ENCODE data around the gene KLHDC3.
"Not testable (repeated sequence)": the region's sequence is repeated elsewhere in the genome, so short reads cannot be mapped to it uniquely, and the experiment has no call there.

Gene KLHDC3

DNA sequence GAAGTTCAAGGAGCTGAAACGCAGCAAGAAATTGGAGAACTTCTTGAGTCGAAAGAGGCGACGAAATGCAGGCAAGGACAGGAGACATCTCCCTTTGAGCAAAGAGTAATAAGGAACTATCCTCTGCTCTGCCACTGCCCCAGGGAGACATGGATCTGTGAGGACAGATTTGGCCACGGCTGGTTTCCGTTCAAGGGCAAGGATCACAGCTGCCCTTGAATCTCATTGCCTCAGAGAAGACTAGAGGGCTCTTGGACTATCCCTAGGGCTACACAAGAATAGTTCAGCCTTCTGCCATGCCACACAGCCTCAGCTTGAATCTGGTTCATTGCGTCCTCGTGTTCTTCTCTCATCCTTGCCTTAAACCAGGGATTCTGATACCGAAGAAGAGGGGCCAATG is 15.1 kb downstream of the KLHDC3 start:
- no peak for DNase-seq (ENCODE audit: low read depth in 2 of 2)

DNA sequence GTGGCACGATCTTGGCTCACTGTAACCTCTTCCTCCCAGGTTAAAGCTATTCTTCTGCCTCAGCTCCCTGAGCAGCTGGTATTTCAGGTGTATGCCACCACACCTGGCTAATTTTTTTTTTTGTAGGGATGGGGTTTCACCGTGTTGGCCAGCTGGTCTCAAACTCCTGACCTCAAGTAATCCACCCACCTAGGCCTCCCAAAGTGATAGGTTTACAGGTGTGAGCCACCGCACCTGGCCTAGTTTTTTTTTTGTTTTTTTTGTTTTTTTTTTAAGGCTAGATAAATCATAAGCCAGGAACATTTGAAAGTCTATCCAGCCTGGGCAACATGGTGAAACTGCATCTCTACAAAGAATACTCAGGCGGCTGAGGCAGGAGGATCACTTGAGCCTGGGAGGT is 18.3 kb downstream of the KLHDC3 start:
- no peak for DNase-seq (ENCODE audit: low read depth in 2 of 2)

DNA sequence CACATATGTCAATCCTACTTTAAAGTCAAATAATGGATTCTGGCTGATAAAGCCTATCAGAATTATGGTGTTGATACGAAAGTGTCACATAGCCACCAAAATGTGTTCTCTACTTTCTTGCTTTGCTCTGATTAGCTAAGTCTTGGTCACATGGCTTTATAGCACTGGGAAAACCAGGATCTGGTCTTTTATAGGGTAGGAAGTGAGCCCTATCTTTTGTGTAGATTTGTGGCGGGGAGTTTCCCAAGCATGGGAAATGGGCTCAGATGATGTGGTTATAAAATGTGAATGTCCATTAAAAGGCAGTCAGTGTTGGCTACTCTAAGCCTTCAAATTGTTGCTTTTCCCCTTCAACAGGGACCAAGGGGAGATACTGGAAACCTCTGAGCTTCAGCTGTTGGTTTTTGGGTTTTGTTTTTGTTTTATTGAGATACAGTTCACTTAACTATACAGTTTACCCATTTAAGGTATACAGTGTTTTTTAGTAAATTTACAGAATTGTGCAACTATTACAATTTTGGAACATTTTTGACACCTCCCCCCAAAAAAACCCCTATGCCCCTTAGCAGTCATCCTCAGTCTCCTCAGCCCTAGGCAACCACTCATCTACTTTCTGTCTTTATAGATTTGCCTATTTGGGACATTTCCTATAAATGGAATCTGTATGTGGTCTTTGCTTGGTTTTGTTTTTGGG is 19.6 kb downstream of the KLHDC3 start:
- DNase-seq (ENCODE audit: low read depth in 2 of 2): no peak

DNA sequence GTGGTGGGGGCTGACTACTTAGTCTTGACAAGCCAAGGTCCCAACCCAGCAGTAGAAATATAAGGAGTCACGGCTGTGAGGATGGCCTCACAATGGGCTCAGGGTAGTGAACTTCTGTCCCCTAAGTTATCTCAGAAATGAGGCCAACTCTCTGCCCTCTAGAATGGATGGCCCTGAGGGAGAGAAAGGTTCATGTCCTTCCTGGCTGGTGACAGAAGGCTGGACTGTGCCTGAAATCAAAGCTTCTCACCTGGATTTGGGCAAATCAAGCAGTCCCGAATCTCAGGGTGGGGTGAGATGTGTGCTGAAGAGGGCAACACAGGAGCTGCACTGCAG is 20.1 kb downstream of the KLHDC3 start:
- no peak for DNase-seq (ENCODE audit: low read depth in 2 of 2)

DNA sequence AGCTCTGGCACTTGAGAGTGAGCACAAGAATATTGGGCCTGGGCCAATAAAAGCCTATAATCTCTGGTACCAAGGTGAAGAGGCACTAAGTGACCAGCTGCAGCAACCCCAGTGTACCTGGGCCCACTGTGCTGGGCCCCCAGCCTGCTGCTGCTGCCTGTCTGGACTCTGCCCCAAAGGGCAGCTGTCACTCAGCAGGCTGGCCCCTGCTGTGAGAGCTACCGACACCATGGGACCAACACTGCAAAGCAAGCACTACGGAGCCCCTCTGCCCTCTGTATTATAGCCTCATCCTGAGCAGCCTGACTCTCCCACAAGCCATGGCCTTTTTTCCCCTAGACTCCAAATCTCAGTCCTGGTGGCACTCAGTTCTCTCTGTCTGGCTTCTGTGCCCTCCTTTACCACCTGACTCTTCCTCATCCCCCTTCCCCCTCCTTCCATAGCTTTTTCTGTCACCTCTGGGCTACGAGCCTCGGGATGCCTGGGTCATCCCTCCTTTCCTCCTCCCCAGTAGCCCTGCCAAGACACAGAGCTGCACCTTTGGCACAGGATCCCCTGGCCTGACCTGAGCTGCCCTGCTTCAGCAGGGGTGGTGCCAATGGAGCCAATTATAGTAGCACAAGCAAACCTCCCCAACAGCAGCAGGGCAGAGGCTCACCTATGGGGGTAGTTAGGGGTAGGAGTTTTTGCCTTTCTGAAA is 21.6 kb downstream of the KLHDC3 start:
- DNase-seq (ENCODE audit: low read depth in 2 of 2): no peak

DNA sequence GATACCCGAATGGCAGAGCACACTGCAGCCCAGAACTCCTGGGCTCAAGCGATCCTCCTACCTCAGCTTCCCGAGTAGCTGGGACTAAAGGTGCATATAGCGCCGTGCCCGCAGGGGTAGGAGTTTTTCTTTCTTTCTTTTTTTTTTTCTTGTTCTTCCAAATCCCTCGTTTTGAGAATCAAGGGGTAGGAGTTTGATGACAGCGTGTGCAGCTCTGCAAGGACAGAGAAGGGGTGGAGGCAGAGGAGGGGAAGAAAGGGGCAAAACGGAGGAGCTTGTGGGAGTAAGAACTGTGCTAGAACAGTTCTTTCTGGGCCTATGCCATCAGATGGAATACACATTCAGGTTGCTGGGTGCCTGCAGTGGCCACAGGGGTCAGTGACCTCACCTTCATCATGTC is 22.7 kb downstream of the KLHDC3 start:
- no peak for DNase-seq (ENCODE audit: low read depth in 2 of 2)

DNA sequence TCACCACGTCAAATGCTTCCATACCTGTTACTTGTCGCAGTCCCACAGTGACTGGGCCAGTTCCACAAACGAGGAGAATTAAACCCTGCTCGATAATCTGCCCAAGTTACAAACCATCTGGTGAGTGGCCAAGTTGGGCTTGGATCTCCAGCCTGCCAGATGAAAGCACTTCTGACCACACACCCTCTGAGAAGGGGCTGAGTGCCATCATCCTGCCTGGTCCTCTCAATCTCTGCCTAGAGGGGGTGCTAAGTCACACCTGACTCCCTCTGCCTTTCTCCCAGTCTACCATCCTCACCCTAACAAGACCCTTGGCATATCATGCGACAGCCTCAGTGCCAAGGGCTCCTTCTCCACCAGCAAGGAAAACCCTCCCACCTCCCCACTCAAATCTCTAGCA is 23.1 kb downstream of the KLHDC3 start:
- DNase-seq (ENCODE audit: low read depth in 2 of 2): no peak

DNA sequence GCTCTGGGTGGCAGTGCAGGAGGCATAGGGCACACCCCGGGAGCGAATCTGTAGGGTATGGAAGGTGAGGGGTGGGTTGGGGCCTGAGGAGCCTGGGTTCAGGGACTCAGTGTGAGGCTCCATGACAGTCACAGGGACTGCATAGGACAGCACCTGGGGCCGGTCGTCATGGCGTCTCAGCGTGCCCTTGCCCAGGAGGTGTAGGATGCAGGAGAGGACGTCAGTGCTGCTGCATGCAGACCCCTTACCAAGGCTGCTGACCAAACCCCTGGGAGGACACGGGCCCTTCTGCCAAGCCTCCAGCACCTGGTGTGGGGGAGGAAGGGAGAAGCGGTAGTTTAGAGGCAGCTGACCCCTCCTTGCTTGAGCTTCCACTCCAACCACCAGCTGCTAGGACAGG is 23.7 kb downstream of the KLHDC3 start:
- DNase-seq (ENCODE audit: low read depth in 2 of 2): no peak

DNA sequence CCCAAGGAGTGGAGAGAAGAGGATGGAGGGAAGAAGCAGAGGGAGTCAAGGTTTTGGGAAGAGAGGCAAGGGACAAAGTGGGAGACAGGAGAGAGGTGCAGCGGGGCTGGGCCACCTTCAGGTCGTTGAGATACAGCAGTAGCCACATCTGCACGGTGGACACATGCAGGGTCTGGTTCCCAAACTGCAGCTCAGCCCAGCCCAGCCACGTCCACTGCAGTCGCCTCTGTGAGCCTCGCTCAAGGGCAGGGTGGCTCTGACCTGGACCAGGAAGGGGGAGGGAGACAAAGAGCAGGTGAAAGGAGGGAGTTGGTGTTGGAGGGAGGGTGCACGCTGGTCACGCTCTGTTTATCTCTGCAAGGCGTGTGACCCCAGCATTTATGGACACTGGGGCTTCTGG is 24.7 kb downstream of the KLHDC3 start:
- no peak for DNase-seq (ENCODE audit: low read depth in 2 of 2)

DNA sequence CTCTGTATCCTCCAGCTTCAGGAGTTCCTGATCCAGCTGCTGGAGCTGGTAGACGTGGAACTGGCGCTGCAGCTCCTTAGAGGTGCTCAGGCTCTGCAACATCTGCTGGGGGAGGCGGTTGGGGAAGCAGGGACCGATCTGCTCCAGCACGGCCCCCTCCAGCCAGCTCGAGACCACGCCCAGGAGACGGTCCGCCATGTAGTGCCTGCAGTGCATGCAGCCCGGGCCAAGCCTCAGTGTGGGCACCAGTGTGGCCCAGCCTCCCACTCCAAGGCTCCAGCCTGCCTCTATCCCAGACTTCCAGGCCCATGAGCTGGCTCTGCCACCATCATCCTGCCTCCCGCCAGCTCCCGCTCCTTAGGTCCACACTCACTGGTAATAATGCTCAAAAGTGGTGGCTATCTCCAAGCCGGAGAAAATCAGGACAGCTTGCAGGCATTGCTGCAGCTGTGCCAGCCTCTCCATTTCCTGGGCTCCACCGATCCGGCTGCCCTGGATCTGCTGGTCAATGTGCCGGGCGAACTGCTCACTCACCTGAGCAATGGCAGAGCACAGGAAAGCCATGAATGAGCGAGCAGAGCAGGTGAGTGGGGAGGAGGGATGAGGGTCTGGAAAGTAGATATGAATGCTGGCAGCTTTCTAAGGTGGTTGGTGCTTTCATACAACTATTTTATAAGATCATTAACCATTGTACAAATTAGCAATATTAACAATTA is 26.7 kb downstream of the KLHDC3 start:
- no peak for DNase-seq (ENCODE audit: low read depth in 2 of 2)

DNA sequence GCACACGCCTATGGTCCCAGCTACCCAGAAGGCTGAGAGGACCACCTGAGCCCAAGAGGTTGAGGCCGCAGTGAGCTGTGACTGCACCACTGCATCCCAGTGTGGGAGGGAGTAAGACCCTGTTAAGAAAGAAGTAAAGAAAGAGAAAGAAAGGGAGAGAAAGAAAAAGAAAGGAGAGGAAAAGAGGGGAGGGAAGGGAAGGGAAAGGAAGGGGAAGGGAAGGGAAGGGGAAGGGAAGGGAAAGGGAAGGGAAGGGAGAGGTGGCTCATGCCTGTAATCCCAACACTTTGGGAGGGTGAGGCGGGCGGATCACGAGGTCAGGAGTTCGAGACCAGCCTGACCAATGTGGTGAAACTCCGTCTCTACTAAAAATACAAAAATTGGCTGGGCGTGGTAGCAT is 27.4 kb downstream of the KLHDC3 start:
- DNase-seq (ENCODE audit: low read depth in 2 of 2): not testable (repeated sequence)

DNA sequence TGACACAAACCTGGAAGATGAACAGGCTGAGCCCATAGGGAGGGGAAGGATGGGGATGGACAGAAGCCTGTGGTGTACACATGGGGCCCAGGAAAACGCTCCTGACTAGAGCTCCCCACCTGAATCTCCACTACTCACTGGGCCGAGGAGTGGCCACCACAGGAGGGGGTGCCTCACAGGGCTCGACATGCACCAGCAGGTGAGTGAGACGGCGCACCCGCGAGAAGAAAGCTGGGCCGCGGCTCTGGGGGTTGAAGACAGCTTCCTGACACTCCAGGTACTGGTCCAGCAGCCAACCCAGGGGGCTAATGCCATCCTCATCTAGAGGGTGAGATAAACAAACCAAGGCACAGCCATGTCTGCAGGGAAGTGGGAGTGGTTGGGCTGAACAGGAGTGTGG is 29.3 kb downstream of the KLHDC3 start:
- DNase-seq (ENCODE audit: low read depth in 2 of 2): no peak

DNA sequence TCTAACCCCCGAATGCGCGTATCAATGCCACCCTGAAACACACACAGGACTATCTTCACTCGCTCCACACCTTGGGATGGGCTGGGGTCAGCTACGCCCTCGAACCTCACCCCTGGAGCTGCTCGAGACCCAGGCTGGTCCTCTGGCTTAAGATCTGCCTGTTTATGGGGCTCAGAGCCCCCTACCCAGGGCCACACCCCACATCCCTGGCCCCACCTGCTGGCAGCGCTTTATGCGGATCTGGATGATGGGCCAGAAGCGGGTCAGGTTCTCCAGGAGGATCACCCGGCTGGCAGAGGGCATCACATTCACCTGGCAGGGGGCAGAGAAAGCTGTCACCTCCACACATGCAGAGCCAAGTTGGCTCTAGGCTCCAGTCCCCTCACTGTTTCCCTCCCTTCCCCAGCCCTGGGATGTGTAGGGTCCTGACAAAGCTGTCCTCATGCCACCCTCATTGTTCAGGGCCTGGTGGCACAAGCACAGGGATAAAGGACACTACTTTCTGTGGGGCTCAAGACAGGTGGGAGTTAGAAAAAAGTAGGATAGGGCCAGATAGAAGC is 31.4 kb downstream of the KLHDC3 start:
- no peak for DNase-seq (ENCODE audit: low read depth in 2 of 2)

DNA sequence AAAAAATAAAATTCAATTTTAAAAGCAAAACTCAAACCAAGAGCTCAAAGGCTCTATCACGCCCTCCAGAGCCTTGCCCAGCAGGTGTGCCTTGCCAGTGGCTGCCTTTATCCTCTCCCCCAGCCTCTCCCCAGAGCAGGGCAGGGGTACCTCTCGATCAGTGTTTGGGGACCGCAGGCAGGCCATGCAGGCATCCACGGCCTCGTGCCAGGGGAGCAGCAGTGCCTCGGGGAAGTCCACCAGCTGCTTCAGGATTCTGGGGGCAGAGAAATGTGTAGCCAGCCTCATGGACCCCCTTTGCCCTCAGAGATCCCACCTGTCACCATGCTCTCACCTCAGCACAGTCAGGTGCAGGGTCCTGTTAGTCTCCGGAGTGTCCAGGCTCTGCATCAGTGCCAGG is 33.9 kb downstream of the KLHDC3 start:
- DNase-seq (ENCODE audit: low read depth in 2 of 2): no peak

DNA sequence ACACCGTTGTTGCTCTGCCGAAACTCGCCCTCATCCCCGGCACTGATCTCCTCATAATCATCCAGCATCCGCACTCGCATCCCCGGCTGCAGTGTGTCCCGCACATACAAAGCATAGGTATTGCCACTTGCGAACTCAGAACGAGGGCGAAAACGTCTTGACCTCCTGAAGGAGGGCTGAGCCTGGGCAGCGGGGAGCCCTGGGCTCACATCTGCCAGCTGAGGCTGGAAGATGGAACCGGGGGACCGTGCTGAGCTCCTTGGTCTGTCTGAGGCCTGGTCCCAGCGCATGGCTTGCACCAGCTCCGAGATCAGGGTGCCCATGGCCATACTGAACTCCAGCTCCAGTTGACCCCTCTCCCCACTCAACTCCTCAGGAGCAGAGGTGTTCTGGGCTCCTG is 36.9 kb downstream of the KLHDC3 start:
- DNase-seq (ENCODE audit: low read depth in 2 of 2): no peak

DNA sequence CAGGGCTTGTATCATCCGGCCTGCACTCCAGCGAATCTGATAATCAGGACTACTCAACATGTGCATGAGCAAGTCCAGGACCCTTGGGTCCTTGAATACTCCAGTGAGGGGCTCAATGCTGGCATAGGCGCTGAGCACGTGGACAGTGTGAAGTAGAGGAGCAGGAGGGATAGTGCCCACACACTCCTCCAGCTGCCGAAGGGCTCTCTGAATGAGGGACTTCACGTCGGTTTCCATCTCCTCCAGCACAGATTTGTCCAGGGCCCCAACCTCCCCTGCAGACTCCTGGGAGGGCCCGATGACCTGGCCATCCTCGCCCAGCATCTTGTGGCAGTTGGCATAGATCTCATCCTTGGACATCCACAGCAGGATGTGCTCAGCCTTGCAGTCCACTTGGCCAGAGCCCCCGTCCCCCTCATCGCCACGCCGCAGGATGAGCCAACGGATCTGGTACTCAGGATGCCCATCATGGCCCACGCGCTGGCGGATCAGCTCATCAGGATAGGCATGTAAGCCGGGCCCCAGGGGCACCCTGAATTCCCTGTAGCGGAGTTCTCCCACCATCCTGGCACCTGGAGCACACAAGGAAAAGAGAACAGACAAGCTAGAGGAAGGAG is 38.3 kb downstream of the KLHDC3 start:
- DNase-seq (ENCODE audit: low read depth in 2 of 2): no peak

DNA sequence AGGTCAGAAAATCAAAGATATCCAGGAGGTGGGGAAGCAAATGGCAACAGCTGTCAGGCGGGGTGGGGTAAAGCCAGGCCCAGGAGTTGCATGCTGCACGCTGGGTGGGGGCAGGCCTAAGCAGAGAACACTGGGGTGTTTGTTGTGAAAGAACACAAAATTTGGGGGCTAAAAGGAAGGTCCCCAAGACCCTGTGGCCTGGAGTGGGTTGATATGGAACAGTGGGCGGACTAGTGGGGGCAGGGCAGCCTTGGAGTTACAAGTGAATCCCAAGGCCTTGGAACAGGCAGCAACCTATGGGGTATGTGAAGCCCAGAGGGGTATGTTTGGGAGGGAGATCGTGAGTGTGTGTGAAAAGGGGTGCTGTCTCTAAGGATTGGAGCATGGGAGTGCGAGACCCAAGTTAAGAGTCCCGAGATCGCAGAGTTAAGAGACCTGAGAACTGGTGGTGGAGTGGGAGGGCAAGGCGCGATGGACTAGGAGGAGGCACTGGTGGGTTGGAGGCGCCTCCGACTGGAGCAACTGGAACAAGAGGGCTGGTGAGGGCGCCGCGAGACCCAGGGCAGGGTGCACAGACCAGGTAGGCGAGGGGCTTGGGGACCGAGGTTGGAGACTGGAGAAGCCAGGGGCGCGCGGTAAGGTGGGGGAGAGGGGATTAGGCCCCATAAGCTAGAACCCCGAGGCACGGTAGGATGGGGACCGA is 38.9 kb downstream of the KLHDC3 start:
- DNase-seq (ENCODE audit: low read depth in 2 of 2): peak in 1 of 2 donors; percentile 14

DNA sequence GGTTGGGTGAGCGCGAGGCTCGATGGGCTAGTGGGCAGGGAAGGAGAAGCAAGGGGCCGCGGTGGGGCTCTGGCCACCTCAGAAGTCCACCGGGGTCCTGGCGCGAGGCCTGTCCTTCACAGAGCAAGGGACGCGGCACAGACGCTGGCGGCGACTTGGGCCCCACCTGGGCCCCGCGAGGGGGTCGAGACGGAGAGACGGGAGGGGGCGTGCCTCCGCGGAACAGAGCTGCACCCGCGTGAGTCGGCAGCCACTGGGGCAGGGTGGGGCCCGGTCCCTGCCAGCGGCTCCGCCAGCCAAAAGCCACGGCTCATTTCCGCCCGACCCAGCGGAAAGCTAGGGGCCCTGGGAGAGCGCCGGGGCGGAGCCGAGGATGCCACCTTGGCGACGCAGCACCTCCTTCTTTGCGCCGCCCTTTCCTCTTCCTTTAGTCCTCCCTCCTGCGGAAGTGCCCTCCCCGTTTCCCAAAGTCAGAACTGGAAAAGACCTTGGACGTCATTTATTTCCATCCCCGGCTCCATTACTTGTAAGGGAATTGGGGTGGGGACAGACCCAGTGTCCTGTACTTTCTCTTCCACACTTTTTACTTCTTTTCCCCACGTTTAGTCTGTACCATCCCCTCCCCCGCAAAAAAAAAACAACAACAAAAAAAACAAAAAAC is 39.6 kb downstream of the KLHDC3 start, which contains the start of gene CUL7:
Gene CUL7, minus strand, starts transcription at position 307 of the 661 bp plus-strand sequence. CDS start 1,063 bp downstream, outside the sequence.
- DNase-seq (ENCODE audit: low read depth in 2 of 2): peak; percentile 81 to 90

DNA sequence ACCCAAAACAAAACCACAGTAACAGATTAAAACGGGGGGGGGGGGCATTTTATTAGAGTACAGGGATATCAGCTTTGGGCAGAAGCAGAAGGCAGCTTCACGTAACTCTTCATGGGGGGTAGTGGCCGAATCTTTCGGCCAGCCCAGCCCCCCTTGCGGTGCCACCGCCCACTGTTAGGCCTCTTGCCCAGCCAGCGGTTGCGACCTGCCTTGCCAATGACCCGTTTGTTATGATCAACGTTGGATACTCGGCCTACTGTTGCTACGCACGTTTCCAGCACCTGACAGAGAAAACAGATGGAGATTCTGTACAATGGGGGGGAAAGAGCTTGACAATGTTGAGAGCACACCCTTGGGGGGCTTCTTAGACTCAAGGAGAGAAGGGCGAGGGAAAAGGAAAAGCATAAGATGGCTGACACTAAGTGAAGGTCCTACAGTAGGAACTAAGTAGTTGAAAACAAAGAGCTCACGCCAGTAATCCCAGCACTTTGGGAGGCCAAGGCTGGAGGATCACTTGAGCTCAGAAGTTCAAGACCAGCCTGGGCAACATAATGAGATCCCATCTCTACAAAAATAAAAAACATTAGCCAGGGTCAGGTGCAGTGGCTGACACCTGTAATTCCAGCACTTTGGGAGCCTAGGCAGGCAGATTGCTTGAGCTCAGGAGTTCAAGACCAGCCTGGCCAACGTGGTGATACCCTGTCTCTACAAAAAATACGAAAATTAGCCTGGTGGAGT is 40.3 kb downstream of the KLHDC3 start:
- DNase-seq (ENCODE audit: low read depth in 2 of 2): no peak

DNA sequence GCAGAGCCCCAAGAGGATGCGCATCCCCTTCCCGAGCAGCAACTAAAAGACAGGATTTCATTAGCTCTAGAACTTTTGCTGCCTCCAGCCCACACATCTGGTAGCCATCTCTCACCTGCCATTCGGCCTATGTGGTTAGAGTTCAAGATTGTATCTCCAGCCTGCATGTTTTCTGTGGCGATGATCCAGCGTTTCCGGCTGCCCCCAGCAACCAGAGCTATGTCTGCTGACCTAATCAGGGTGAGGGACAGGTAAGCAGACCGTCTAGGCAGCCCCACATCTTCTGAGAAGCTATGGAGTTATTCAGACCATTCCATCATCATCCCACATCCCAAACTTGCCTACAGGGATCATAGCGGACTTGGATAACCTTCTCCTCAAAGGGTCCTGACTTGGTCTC is 41.9 kb downstream of the KLHDC3 start:
- no peak for DNase-seq (ENCODE audit: low read depth in 2 of 2)

All from stimulated activated CD4-positive, alpha-beta T cell treated with anti-CD3 and anti-CD28 coated beads, Interleukin-15, amount 100 ng/mL, for 48 hours (primary cell).